AG10803 (cell line): ENCODE measurements around the gene UBR7.
"Not testable (repeated sequence)": the region's sequence is repeated elsewhere in the genome, so short reads cannot be mapped to it uniquely, and the experiment has no call there.

Experiments
- DNase-seq: peaks from one replicate; pipeline ENCODE4 v3.0.0; 2010; ENCODE audit warnings: low read depth
- H3K4me3 ChIP-seq: 2 replicates; pipeline ENCODE4 v1.5.1; 2011; ENCODE audit warnings: mild to moderate bottlenecking, low read length, control low read depth
- CTCF ChIP-seq: conservative IDR thresholded peaks from 2 replicates; pipeline ENCODE4 v1.5.1; 2011; ENCODE audit warnings: mild to moderate bottlenecking, low read length, control low read depth, inconsistent platforms

Gene UBR7

GRCh38 chr14:93171376-93171775, 35.7 kb upstream of the UBR7 start:
- no peak for TF ChIP-seq CTCF
- H3K4me3 ChIP-seq = no peak overlapping the region
- DNase-seq = no peak

- no peak for DNase-seq
- H3K4me3 ChIP-seq = no peak overlapping the region
- no peak for TF ChIP-seq CTCF
Observed at GRCh38 chr14:93173943-93174395, 33.1 kb upstream of the UBR7 start.

DNA sequence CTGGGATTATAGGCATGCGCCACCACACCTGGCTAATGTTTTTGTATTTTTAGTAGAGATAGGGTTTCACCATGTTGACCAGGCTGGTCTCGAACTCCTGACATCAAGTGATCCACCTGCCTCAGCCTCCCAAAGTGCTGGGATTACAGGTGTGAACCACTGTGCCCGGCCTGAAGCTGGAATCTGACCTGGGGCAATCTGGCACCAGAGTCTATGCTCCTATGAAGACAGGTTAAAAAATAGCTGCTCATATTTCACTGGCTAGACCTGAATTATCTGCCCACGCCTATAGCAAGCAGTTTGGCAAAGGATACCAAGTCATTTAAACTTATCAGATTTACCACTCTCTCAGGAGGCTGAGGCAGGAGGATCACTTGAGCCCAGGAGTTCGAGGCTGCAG, 32.3 kb upstream of the UBR7 start:
- H3K4me3 ChIP-seq, DNase-seq: not testable (repeated sequence)

DNA sequence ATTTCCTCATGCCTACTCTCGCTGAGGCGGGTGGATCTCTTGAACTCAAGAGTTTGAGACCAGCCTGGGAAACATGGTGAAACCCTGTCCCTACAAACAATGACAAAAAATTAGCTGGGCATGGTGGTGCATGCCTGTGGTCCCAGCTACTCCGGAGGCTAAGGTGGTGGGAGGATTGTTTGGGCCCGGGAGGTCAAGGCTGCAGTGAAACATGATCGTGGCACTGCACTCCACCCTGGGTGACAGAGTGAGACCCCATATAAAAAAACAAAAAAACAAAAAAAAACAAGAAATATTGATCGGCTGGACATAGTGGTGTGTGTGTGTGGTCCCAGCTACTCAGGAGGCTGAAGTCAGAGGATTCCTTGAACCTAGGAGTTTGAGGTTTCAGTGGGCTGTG, 31.6 kb upstream of the UBR7 start:
- no peak for DNase-seq
- no peak for TF ChIP-seq CTCF
- H3K4me3 ChIP-seq = no peak overlapping the region

DNA sequence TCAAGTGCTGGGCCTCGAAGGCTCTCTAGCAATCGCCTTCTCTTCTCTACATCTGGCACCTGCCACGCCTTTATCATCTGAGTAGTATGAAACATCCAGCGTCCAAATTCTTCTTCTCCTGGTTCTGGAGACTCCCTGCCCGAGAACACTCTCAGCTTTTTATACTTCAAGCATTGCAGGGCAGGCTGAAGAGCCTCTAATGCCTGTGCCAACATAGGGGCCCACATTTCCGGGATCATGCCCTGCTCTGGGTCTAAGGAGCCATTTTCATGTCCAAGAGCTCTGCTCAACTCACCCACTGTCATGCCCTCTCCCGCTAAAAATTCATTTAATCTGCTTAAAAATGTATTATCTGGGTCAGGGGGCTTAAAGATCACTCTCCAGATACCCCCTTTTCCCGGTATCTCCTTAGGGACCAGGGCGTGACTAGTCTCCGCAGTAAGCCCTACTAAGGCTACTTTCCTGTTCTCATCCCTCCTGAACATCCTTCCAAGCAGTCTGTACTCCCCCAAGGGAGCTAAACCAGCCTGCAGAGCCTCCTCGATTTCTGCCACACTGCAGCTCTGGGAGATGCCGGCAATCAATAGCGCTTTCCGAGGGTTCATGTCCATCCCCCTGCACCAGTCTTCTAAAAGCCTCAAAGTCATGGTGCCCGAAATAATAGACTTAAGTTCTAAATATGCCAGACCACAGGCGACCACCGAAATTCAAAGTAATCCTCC, 23.3 kb upstream of the UBR7 start:
- DNase-seq = no peak
- peak overlapping the region; percentile 94 for H3K4me3 ChIP-seq
- no peak for TF ChIP-seq CTCF

DNA sequence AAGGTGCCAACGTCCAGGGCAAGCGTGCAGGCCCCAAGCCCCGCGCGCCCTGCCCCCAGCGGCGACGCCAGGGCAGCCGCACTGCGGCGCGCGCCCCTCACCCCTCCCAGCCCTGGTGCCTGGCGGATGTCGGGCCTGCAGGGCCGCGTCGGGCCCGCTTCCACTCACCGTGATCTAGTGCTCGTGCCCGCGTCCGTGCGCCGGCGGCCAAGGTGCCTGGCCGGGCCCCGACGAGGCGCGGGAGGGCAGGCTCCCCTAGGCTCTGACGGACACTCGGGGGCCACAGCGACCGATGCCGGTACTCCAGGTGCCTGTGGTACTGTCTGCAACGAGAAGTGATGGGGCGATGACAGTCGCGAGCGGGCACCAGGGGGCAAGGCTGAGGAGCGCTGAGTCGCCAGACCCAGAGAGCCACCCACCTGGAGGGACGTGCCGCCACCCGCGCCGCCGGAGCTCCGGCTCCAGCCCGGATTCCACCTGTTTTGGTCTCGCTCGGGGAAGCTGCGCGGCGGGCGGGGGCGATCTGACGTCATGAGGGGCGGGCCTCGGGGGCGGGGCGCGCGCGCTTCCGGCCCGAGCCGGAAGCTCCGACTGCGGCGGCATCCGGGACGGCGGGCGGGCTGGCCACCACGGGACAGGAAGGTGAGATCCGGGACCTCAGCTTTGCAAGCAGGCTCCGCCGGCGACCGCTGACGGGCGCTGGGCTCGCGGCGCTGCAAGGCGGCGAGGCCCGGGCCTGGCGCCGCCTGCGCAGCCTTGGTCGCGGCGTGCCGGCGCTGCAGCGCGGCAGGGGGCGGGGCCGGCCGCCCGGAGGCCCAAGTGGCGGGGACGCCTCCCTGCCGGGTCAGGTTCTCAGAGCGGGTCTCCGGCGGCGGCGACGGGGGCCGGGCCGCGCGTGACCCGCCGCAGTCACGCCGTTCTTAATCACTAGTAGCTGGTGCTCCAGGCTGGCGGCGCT, 22.4 kb upstream of the UBR7 start, which contains the start of the genes LYSET and MOAP1:
TSS of gene LYSET (plus strand) at position 927 of the 958 bp plus-strand sequence. CDS start 89 bp downstream, outside the sequence.
TSS of gene MOAP1 (minus strand) at position 507 of the 958 bp plus-strand sequence. CDS start 655 bp downstream, outside the sequence.
- peak within 1 kb of the TSS; percentile 94 for H3K4me3 ChIP-seq
- TF ChIP-seq CTCF = no peak
- DNase-seq = peak; percentile 84

DNA sequence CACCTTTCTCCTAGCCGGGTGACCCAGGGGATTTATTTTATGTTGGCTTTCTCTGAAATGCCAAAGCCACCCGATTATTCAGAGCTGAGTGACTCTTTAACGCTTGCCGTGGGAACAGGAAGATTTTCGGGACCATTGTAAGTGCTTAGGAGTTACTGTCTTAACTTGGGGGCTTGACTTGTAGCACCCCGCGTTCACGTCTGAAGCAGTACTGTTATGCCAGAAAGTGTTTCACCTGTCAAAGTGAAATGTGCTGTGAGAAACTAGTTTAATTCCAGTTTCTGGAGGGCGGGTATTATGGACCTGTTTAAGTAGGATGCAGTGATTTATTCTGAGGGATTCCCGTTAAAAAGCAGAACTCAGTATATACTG, 21.7 kb upstream of the UBR7 start:
- no peak for TF ChIP-seq CTCF
- H3K4me3 ChIP-seq = peak overlapping the region; percentile 94
- no peak for DNase-seq
